GM18517 (cell line): ENCODE measurements around the gene SYNGR2.

ENCODE experiments used
- ATAC-seq: cut with Tn5 transposase; IDR thresholded peaks from one replicate; pipeline ENCODE4 v1.9.1; 2021; ENCODE audit warnings: mild to moderate bottlenecking, moderate library complexity; ENCODE audit not compliant: unreplicated experiment

The SYNGR2 gene

GRCh38 chr17:78168242-78168902 lies at the start of gene SYNGR2:
Gene SYNGR2 (plus strand): TSS chr17:78168581. CDS start chr17:78168617, 36 bp downstream.
- no peak for ATAC-seq

DNA sequence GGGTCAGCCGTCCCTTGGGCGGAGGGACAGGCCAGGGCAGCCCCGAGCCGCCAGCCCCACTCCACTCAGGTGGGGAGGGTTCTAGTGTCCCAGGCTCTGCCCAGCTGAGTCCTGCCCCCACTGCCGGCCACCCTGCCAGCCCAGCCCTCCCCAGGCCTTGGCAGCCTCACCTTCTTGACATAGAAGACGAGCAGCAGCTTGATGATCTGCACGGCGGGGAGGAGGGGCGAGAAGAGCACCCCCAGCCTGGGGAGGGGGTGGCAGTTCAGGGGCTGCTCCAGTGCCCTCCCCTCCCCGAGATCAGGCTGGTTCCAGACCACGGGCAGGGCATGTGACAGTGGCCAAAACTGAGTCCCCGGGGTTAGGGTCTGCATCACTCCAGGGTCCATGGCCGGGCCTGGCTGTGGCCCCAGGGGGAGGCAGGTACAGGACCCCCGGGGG lies 49.6 kb upstream of the SYNGR2 start:
- no peak for ATAC-seq

- no peak for ATAC-seq
These were observed 47.8 kb upstream of the SYNGR2 start for GRCh38 chr17:78120537-78120936.

GRCh38 chr17:78120971-78121800 lies 47.2 kb upstream of the SYNGR2 start:
- no peak for ATAC-seq

- ATAC-seq: no peak
These were observed 46.6 kb upstream of the SYNGR2 start for GRCh38 chr17:78121801-78122215.

DNA sequence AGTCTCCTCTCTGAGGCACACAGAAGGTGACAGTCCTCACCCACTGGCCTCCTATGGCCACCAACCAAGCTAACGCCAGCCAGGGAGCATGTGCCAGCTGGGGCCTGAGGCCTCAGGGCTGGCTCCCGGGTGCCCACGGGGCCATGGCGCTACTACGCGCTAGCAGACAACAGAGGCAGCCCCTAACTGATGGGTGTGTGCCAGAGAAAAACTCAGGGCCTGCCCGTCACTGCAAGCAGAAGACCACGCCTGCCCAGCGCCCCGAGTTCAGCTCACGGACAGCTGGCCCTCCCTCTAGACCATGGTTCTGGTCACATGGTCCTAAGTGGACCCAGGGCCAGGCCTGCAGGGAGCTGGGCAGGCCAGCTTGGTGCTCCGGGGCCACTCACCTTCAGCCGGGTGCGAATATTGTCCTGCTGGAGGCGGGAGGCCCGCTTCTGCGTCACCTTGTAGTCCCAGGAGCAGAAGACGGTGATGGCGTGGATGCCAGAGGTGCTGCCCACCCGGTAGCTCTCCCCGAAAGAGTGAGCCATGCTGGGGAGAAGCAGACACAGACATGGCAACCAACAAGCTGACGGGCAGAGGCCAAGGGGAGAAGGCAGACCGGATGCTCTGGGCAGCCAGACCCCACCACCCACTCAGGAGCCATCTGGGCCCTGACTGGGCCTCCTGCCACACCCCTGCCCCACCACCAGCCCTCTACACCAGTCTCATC lies 46.0 kb upstream of the SYNGR2 start:
- no peak for ATAC-seq

DNA sequence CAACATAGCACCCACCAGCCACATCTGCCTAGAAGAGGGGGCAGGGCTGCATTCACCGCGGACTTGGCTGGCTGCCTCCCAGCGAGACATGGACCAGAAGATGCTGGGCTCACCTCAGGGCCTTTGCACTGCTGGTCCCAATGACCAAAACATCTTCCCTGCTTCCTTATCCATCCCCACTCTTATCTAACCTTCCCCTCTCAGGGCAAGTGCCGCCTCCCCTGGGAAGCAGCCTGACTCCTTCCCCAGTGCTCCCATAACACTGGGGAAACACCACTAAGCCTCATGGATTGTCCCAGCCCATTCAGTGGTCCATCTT lies 45.5 kb upstream of the SYNGR2 start:
- no peak for ATAC-seq

- no peak for ATAC-seq
These were observed 45.0 kb upstream of the SYNGR2 start for GRCh38 chr17:78123258-78123929.

DNA sequence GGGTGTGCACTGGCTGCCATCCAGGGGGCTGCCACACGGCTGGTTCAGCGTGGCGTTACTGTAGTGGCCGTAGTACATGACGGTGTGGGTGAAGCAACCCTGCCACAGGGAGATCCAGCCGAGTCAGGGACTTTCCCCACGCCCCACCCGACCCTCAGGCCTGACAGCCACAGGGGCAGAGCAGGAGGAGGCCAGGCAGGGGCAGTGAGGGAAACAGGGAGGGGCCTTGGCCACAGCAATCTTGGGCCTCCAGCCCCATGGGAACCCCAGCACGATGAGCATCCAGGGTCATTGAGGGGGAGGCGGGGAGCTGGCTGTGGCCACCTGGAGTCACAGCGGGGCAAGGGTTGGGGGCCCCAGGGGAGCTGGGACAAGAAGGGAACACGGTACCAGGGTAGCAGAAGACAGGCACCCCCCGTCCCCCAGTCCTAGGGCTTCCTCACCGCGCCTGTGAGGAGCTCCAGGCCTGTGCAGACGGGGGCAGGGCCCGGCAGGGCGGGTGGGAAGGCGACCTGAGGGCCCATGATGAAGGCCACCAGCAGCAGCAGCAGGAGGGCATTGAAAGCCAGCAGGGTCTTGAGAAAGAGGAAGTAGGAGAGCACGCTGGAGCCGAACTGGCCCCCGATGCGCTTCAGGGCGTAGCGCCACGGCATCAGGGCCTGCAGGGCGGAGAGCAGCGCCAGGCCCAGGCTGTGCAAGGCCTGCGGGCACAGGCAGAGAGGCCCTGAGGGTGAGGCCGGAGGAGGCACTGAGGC lies 44.1 kb upstream of the SYNGR2 start:
- no peak for ATAC-seq

GRCh38 chr17:78124836-78125137 lies 43.6 kb upstream of the SYNGR2 start:
- ATAC-seq: no peak

- ATAC-seq: no peak
These were observed 43.1 kb upstream of the SYNGR2 start for GRCh38 chr17:78125138-78125913.

- ATAC-seq: no peak
These were observed 42.1 kb upstream of the SYNGR2 start for GRCh38 chr17:78125976-78126894.

DNA sequence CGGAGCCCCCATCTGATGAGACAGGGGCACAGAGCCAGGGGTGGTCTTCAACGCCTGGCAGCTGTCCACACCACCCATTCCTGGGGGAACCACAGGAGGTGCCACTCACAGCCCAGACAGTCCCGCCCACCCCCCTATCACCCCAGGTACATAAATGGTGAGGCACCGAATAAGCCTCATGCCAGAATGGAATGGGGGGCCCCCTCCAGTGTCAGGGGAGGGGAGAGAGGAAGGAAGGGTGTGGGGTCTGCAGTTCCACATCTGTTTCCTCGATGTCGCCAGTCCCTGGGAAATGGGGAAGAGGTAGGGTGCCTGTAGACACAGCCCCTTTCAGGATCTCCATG lies 41.5 kb upstream of the SYNGR2 start:
- no peak for ATAC-seq

GRCh38 chr17:78127239-78127887 lies 41.0 kb upstream of the SYNGR2 start:
- ATAC-seq: no peak

- no peak for ATAC-seq
These were observed 40.4 kb upstream of the SYNGR2 start for GRCh38 chr17:78127888-78128550.

- no peak for ATAC-seq
These were observed 39.6 kb upstream of the SYNGR2 start, which contains the start of gene TMC6 for GRCh38 chr17:78128551-78129350. Gene TMC6 (minus strand): TSS chr17:78128755. CDS start chr17:78126832, 1,923 bp downstream.
